Tibial nerve (tissue), 4 donors: ENCODE results near the gene GAREM1. TPM values are rescaled to one million over a fixed set of nuclear protein-coding genes. Genes with fewer than 3 reads are reported as not detected.

Experiments used
- DNase-seq, 2 donors: peaks; one replicate each; pipeline ENCODE4 v3.0.0-alpha.2; 2019; ENCODE audit warnings: low spot score in 2 of 2
- H3K27ac ChIP-seq, 4 donors: fragments of 200-600 bp; sonication (generic) in 3 of 4; one replicate each; pipeline ENCODE4 v1.5.1; 2017 to 2019; ENCODE audit warnings: mild to moderate bottlenecking in 1 of 4
- H3K27me3 ChIP-seq, 2 donors: fragments of 200-600 bp; sonication (generic) in 1 of 2; one replicate each; pipeline versions ENCODE4 v1.5.1 to v1.6.0; 2017 to 2019
- H3K36me3 ChIP-seq, 3 donors: fragments of 200-600 bp; sonication (generic); one replicate each; pipeline ENCODE4 v1.5.1; 2018 to 2019
- H3K4me1 ChIP-seq, 4 donors: fragments of 200-600 bp; sonication (generic) in 3 of 4; one replicate each; pipeline ENCODE4 v1.5.1; 2017 to 2019
- H3K4me3 ChIP-seq, 4 donors: fragments of 200-600 bp; sonication (generic) in 3 of 4; one replicate each; pipeline ENCODE4 v1.5.1; 2017 to 2019; ENCODE audit warnings: mild to moderate bottlenecking in 1 of 4, moderate library complexity in 1 of 4
- H3K9me3 ChIP-seq, 4 donors: fragments of 200-600 bp; sonication (generic) in 3 of 4; one replicate each; pipeline ENCODE4 v1.5.1; 2017 to 2019
- CTCF ChIP-seq, 5 experiments: fragments of 200-600 bp in 3 of 5; fragments of 450-650 bp in 2 of 5; sonication (generic) in 3 of 5; IDR thresholded peaks; one replicate each; pipeline ENCODE4 v1.5.1; 2016 to 2019; ENCODE audit warnings: antibody characterized with exemption in 5 of 5, mild to moderate bottlenecking in 3 of 5, moderate library complexity in 2 of 5
- EP300 ChIP-seq, 2 donors: sonication (generic); formaldehyde crosslinking; IDR thresholded peaks; one replicate each; pipeline ENCODE4 v1.6.1; 2017; ENCODE audit warnings: antibody characterized with exemption in 2 of 2, mild to moderate bottlenecking in 1 of 2
- POLR2A ChIP-seq, 2 donors: fragments of 450-650 bp; IDR thresholded peaks; one replicate each; pipeline ENCODE4 v1.6.1; 2017; ENCODE audit warnings: antibody characterized with exemption in 2 of 2, mild to moderate bottlenecking in 2 of 2, moderate library complexity in 2 of 2
- WGBS, 2 donors: methylation state at CpG; one replicate each; pipeline ENCODE4 v1.1.5; 2018; 5-methylcytosine and 5-hydroxymethylcytosine counted together
- total RNA-seq, 4 donors: library from RNA; depleted of rRNA; stranded (reverse); fragments of >200 nt; gene quantifications; one replicate each; pipeline ENCODE4 v1.1.0, GENCODE V29; 2016

Gene GAREM1
- total RNA-seq, 4 donors from 2014 or later: 25.1 to 33.0 (median 30.7) TPM

- Histone ChIP-seq H3K4me3 (no peak overlapping the region), H3K27ac (peak overlapping the region in 2 of 4 donors; percentile 39 to 60), H3K27me3 (no peaks in the 10 kb centered on the region), H3K4me1 (peaks cover 0 to 58% (median 22%) of the 10 kb centered on the region in 4 donors), H3K36me3 (no peaks in the 10 kb centered on the region), H3K9me3 (no peaks in the 10 kb centered on the region)
- TF ChIP-seq EP300 (IDR thresholded peaks at IDR 0.05) (no peak), CTCF (IDR thresholded peaks at IDR 0.05) (no peak), POLR2A (IDR thresholded peaks at IDR 0.05) (no peak)
- no peak for DNase-seq
Observed at GRCh38 chr18:32442575-32442974, 28.1 kb downstream of the GAREM1 start.

- no peak for DNase-seq
- Histone ChIP-seq H3K36me3 (no peaks in the 10 kb centered on the region), H3K4me1 (peaks cover 0 to 61% (median 19%) of the 10 kb centered on the region in 4 donors), H3K27ac (peak overlapping the region in 2 of 4 donors; percentile 39 to 60), H3K4me3 (peak overlapping the region in 3 of 4 donors; percentile 2 to 22 (median 6)), H3K9me3 (no peaks in the 10 kb centered on the region), H3K27me3 (no peaks in the 10 kb centered on the region)
- TF ChIP-seq POLR2A (IDR thresholded peaks at IDR 0.05) (no peak), EP300 (IDR thresholded peaks at IDR 0.05) (peak in 1 of 2 donors; percentile 38), CTCF (IDR thresholded peaks at IDR 0.05) (no peak)
- 24 to 33% methylated on average over 8 of the region's 8 CpGs for WGBS, 2 donors
Observed at GRCh38 chr18:32441533-32441932, 29.1 kb downstream of the GAREM1 start.

- Histone ChIP-seq H3K4me1 (peaks cover 0 to 66% (median 19%) of the 10 kb centered on the region in 4 donors), H3K27me3 (no peaks in the 10 kb centered on the region), H3K36me3 (no peaks in the 10 kb centered on the region), H3K27ac (peak overlapping the region in 2 of 4 donors; percentile 39 to 60), H3K4me3 (no peak overlapping the region), H3K9me3 (no peaks in the 10 kb centered on the region)
- 59 to 66% methylated on average over 4 of the region's 4 CpGs for WGBS, 2 donors
- DNase-seq: no peak
- TF ChIP-seq EP300 (IDR thresholded peaks at IDR 0.05) (no peak), POLR2A (IDR thresholded peaks at IDR 0.05) (no peak), CTCF (IDR thresholded peaks at IDR 0.05) (no peak)
Observed at GRCh38 chr18:32440518-32440917, 30.2 kb downstream of the GAREM1 start.

GRCh38 chr18:32439802-32440201, 30.9 kb downstream of the GAREM1 start:
- H3K4me3 ChIP-seq: no peak overlapping the region
- no peaks in the 10 kb centered on the region for H3K36me3 ChIP-seq
- no peaks in the 10 kb centered on the region for H3K27me3 ChIP-seq
- peaks cover 0 to 69% (median 16%) of the 10 kb centered on the region in 4 donors for H3K4me1 ChIP-seq
- no peaks in the 10 kb centered on the region for H3K9me3 ChIP-seq
- no peak for TF ChIP-seq EP300 (IDR thresholded peaks at IDR 0.05)
- peak in 1 of 5 experiments; percentile 35 for TF ChIP-seq CTCF (IDR thresholded peaks at IDR 0.05)
- no peak for DNase-seq
- 81 to 93% methylated on average over 1 of the region's 1 CpG for WGBS, 2 donors
- peak overlapping the region in 1 of 4 donors; percentile 28 for H3K27ac ChIP-seq

GRCh38 chr18:32439241-32439640, 31.4 kb downstream of the GAREM1 start:
- Histone ChIP-seq H3K27me3 (no peaks in the 10 kb centered on the region), H3K4me3 (no peak overlapping the region), H3K36me3 (no peaks in the 10 kb centered on the region), H3K27ac (no peak overlapping the region), H3K9me3 (no peaks in the 10 kb centered on the region), H3K4me1 (peaks cover 0 to 68% (median 14%) of the 10 kb centered on the region in 4 donors)
- DNase-seq: no peak
- TF ChIP-seq POLR2A (IDR thresholded peaks at IDR 0.05): no peak
- TF ChIP-seq EP300 (IDR thresholded peaks at IDR 0.05): no peak
- no peak for TF ChIP-seq CTCF (IDR thresholded peaks at IDR 0.05)
- WGBS, 2 donors: 88 to 95% methylated on average over 2 of the region's 2 CpGs
